SU-DHL-6 (cell line): ENCODE results near the gene DAAM1.

Experiments
- H2AFZ ChIP-seq: fragments of 200-600 bp; sonication (generic); 2 replicates; pipeline ENCODE4 v1.6.1; 2014; ENCODE audit warnings: low read depth, mild to moderate bottlenecking, moderate library complexity, mixed read lengths, antibody characterized with exemption, low read length; ENCODE audit not compliant: severe bottlenecking
- H3F3A ChIP-seq: fragments of 200-600 bp; shearing (Covaris generic); 2 replicates; pipeline ENCODE4 v1.6.0; 2016; ENCODE audit warnings: antibody characterized with exemption, mild to moderate bottlenecking; ENCODE audit not compliant: insufficient read depth
- H3K27ac ChIP-seq: fragments of 200-600 bp; sonication (generic); 2 replicates; pipeline ENCODE4 v1.5.1; 2016; ENCODE audit warnings: low read depth, mild to moderate bottlenecking, low read length, moderate library complexity, mixed read lengths
- H3K27me3 ChIP-seq: fragments of 200-600 bp; sonication (generic), shearing (Covaris generic); 2 replicates; pipeline ENCODE4 v1.6.0; 2014; ENCODE audit warnings: mild to moderate bottlenecking, low read length
- H3K36me3 ChIP-seq: fragments of 200-600 bp; sonication (generic); 2 replicates; pipeline ENCODE4 v1.6.1; 2014; ENCODE audit warnings: mild to moderate bottlenecking, low read length, mixed read lengths
- H3K4me2 ChIP-seq: fragments of 300-600, 200-600 bp; shearing (Covaris generic), sonication (generic); 2 replicates; pipeline ENCODE4 v1.6.0; 2014; ENCODE audit warnings: low read length, low read depth, mild to moderate bottlenecking; ENCODE audit not compliant: poor library complexity, severe bottlenecking
- H3K4me3 ChIP-seq: fragments of 200-600 bp; sonication (generic); 2 replicates; pipeline ENCODE4 v1.5.1; 2014; ENCODE audit warnings: antibody characterized with exemption, low read length, mild to moderate bottlenecking, mixed read lengths; ENCODE audit not compliant: insufficient read depth, poor library complexity, severe bottlenecking
- H3K79me2 ChIP-seq: fragments of 200-600 bp; sonication (generic); 2 replicates; pipeline ENCODE4 v1.6.1; 2014; ENCODE audit warnings: mild to moderate bottlenecking, low read length, moderate library complexity; ENCODE audit not compliant: insufficient read depth
- H3K9ac ChIP-seq: fragments of 200-600 bp; sonication (generic); 2 replicates; pipeline ENCODE4 v1.7.0; 2014; ENCODE audit warnings: mild to moderate bottlenecking, low read length
- H3K9me2 ChIP-seq: fragments of 200-600 bp; sonication (generic); replicated peaks from 2 replicates; pipeline ENCODE4 v1.6.1; 2014; ENCODE audit warnings: low read length; ENCODE audit not compliant: insufficient read depth
- H3K9me3 ChIP-seq: fragments of 200-600 bp; sonication (generic); 2 replicates; pipeline ENCODE4 v1.6.1; 2014; ENCODE audit warnings: low read length, mixed read lengths; ENCODE audit not compliant: insufficient read depth
- H4K20me1 ChIP-seq: fragments of 200-600 bp; sonication (generic); 2 replicates; pipeline ENCODE4 v1.6.1; 2014; ENCODE audit warnings: low read depth, mild to moderate bottlenecking, antibody characterized with exemption, low read length, moderate library complexity, mixed read lengths
- EZH2phosphoT487 ChIP-seq: fragments of 200-600 bp; sonication (generic), shearing (Covaris generic); conservative IDR thresholded peaks from 2 replicates; pipeline ENCODE4 v1.6.1; 2018; ENCODE audit warnings: mild to moderate bottlenecking, antibody characterized with exemption, low read length, moderate library complexity, mixed read lengths
- TF ChIP-seq, protein P1 (sequence below): fragments of 200-600 bp; sonication (generic); IDR thresholded peaks from one replicate; pipeline ENCODE4 v1.5.1; 2017; ENCODE audit warnings: antibody characterized with exemption, mild to moderate bottlenecking, low read length, moderate library complexity; ENCODE audit not compliant: insufficient read depth, poor library complexity, severe bottlenecking

DAAM1 gene

DNA sequence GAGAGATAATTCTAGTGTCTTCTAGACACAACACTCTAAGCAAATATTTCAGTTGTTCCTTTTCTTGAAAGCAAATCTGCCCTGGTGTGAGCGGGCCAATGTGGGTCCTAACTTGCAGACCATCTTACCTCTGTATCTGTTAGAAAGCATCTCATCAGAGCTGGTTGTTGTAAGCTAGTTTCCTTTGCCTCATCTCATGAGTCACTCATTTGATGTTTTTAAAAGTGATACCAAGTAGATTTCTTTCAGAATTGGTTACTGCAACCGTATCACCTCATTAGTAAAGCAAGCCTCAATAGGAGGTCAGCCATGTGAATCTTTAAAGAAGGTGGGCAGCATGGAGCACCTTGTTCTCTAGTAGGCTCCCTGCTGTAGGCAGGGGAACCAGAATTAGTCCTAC, 78.6 kb downstream of the DAAM1 start:
- H2AFZ ChIP-seq: no peak overlapping the region
- peaks cover 14% of the 10 kb centered on the region; the same call in 1 of the 2 replicates for H3K36me3 ChIP-seq
- no peaks in the 10 kb centered on the region for H3F3A ChIP-seq
- H3K79me2 ChIP-seq: no peaks in the 10 kb centered on the region
- no peak overlapping the region for H3K27ac ChIP-seq
- H3K4me3 ChIP-seq: no peak overlapping the region
- no peaks in the 10 kb centered on the region for H3K27me3 ChIP-seq
- no peak for TF ChIP-seq EZH2phosphoT487
- TF ChIP-seq, protein P1, sequence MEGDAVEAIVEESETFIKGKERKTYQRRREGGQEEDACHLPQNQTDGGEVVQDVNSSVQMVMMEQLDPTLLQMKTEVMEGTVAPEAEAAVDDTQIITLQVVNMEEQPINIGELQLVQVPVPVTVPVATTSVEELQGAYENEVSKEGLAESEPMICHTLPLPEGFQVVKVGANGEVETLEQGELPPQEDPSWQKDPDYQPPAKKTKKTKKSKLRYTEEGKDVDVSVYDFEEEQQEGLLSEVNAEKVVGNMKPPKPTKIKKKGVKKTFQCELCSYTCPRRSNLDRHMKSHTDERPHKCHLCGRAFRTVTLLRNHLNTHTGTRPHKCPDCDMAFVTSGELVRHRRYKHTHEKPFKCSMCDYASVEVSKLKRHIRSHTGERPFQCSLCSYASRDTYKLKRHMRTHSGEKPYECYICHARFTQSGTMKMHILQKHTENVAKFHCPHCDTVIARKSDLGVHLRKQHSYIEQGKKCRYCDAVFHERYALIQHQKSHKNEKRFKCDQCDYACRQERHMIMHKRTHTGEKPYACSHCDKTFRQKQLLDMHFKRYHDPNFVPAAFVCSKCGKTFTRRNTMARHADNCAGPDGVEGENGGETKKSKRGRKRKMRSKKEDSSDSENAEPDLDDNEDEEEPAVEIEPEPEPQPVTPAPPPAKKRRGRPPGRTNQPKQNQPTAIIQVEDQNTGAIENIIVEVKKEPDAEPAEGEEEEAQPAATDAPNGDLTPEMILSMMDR: no peak
- no peaks in the 10 kb centered on the region for H3K9me2 ChIP-seq
- H4K20me1 ChIP-seq: no peaks in the 10 kb centered on the region
- H3K9me3 ChIP-seq: no peaks in the 10 kb centered on the region
- H3K9ac ChIP-seq: no peak overlapping the region
- no peak overlapping the region for H3K4me2 ChIP-seq

DNA sequence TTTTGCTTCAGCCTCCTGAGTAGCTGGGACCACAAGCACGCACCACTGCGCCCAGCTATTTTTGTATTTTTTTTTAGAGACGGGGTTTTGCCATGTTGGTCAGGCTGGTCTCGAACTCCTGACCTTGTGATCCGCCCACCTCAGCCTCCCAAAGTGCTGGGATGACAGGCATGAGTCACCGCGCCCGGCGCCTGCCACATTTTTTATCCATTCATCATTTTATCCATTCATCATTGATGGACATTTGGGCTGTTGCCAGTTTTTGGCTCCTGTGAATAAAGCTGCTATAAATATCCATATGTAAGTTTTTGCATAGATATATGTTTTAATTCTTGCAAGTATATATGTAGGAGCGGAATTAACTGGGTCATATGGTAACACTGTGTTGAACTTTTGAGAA, 79.5 kb downstream of the DAAM1 start:
- TF ChIP-seq, protein P1: no peak
- TF ChIP-seq EZH2phosphoT487: no peak
- Histone ChIP-seq H3K27ac (no peak overlapping the region), H3K9me3 (no peaks in the 10 kb centered on the region), H3K4me2 (no peak overlapping the region), H2AFZ (no peak overlapping the region), H3F3A (no peaks in the 10 kb centered on the region), H3K27me3 (no peaks in the 10 kb centered on the region), H4K20me1 (no peaks in the 10 kb centered on the region), H3K4me3 (no peak overlapping the region), H3K36me3 (peaks cover 14% of the 10 kb centered on the region; the same call in 1 of the 2 replicates), H3K9ac (no peak overlapping the region), H3K9me2 (no peaks in the 10 kb centered on the region), H3K79me2 (no peaks in the 10 kb centered on the region)

DNA sequence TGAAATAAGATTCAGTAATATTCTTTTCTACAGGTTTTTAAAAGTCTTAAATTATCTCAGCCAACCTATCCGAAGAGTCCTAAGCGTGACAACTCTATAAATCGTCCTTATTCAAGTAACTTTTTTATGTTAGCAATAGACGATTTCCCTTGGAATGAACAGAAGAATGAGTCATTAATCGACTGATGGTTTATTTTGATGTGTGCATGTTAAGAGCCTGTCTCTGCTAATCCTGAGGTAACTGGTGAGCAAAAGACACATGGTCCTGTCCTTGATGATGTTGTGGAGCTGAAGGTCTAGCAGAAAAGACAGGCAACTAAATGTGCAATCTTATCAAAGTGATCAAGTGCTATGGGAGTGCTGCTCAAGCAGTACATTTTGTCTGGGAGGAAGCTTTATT, 80.4 kb downstream of the DAAM1 start:
- Histone ChIP-seq H3K36me3 (peaks cover 13% of the 10 kb centered on the region; the same call in 1 of the 2 replicates), H3K9me3 (no peaks in the 10 kb centered on the region), H3K4me2 (no peak overlapping the region), H3K9me2 (no peaks in the 10 kb centered on the region), H3F3A (peaks cover 3% of the 10 kb centered on the region; the same call in 1 of the 2 replicates), H4K20me1 (no peaks in the 10 kb centered on the region), H2AFZ (no peak overlapping the region), H3K79me2 (no peaks in the 10 kb centered on the region), H3K27me3 (no peaks in the 10 kb centered on the region), H3K27ac (no peak overlapping the region), H3K4me3 (no peak overlapping the region), H3K9ac (no peak overlapping the region)
- no peak for TF ChIP-seq EZH2phosphoT487
- TF ChIP-seq, protein P1: no peak

DNA sequence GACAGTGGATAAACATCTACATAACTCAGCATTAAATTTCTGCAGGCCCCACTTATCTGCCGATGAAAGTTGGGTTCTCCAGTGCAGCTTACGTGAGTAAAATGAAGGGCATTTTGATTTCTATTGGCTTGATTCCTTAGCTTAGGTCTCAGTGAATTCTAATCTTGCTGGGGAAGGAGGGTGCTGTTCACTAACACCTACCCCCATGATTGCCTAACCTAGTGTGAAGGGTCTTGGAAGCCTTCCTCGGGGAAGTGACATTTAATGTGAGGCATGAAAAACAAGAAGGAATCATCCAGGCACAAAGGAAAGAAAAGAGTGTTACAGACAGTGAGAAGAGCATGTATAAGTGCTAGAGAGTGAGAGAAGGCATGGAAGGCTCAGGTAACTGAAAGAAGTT, 81.0 kb downstream of the DAAM1 start:
- H2AFZ ChIP-seq: no peak overlapping the region
- peaks cover 3% of the 10 kb centered on the region; the same call in 1 of the 2 replicates for H3F3A ChIP-seq
- no peak overlapping the region for H3K27ac ChIP-seq
- H3K79me2 ChIP-seq: no peaks in the 10 kb centered on the region
- TF ChIP-seq, protein P1: no peak
- no peak for TF ChIP-seq EZH2phosphoT487
- H3K4me3 ChIP-seq: no peak overlapping the region
- H3K36me3 ChIP-seq: peaks cover 7% of the 10 kb centered on the region; the same call in 1 of the 2 replicates
- H3K9me3 ChIP-seq: no peaks in the 10 kb centered on the region
- no peak overlapping the region for H3K9ac ChIP-seq
- no peaks in the 10 kb centered on the region for H3K27me3 ChIP-seq
- H3K9me2 ChIP-seq: no peaks in the 10 kb centered on the region
- H3K4me2 ChIP-seq: no peak overlapping the region
- H4K20me1 ChIP-seq: no peaks in the 10 kb centered on the region
